Measurements from ENCODE around the gene LMO1.
A peak's percentile ranks its signal among the peaks of the same experiment; 100 is the strongest.

Gene LMO1

DNA sequence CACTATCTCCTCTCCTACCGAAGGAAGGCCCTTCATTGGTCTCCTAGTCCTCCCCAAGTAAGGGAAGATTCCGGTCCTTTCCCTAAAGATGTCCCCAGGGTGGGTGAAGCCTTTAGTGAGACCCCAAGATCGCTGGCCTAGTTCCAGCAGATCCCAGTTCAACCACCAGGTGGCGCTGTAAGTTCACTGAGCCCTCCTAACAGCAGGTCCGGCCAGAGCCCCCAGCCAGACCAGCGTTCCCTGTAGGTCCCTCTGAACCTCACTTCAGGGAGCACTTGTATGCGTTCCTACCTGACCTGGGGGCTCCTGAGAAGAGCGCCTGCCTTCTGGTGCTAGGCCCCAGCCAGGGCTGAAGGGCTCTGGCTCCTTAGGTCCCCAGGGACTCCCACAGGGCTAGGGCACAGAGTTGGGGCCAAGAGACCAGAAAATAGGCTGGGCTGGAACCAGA is 38.1 kb downstream of the LMO1 start:
- DNase-seq: peak in 4 of 5 donors; percentile 34 to 65 (median 43)

DNA sequence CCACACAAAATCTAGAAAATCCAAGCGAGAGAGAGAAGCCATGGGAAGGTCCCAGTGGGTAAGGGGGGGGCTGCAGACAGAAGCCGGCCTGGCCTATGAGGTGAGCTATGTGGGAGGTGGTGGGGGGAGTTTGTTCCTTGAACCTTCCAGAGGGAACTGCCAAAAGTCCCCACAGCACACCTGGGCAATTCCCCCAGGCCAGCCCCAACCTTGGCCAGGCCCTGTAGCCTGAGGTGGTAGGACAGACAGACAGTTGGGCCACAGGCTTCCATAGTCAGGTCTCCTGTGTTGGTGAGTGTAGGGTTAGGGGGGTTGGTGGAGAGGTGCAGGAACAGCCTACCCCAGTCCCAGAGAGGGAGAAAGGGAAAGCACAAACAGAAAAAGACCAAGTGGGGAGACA is 39.0 kb downstream of the LMO1 start:
- DNase-seq: no peak

DNA sequence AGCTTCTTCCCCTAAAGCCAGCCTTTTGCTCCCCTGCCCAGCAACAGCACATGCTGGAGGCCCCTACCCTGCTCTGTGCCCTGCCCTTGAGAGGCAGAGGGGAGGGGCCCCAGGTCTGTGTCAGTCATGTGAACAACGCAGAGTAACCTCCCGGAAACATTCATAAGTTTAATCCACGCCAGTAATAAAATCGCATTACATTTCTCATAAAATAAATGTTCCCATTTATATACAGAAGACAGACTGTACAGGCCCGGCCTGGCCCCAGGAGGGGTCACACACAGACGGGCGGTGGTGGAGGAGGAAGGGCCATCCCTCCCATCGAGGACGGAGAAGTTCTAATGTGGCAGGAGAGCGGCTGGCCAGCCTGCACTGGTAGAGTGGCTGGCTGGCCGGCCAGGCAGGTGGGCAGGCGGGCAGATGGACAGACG is 39.5 kb downstream of the LMO1 start:
- no peak for DNase-seq

DNA sequence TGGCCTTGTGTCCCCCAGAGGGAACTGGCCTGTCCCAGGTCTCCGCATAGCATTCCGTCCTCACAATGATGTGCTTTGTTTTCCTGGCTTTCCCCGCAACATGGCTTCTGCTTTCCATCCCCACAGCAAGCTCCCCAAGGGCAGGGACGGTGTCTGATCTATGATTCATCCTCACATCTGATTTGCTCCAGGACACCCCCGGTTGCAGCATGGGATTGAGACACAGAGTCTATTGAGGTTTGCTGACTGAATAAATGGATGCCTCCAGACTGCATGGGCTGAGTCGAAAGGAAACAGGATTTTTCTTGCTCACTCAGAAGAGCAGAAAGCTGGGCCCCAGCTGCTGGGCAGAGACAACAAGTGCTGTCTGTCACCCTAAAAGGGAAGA is 40.2 kb downstream of the LMO1 start:
- no peak for DNase-seq

DNA sequence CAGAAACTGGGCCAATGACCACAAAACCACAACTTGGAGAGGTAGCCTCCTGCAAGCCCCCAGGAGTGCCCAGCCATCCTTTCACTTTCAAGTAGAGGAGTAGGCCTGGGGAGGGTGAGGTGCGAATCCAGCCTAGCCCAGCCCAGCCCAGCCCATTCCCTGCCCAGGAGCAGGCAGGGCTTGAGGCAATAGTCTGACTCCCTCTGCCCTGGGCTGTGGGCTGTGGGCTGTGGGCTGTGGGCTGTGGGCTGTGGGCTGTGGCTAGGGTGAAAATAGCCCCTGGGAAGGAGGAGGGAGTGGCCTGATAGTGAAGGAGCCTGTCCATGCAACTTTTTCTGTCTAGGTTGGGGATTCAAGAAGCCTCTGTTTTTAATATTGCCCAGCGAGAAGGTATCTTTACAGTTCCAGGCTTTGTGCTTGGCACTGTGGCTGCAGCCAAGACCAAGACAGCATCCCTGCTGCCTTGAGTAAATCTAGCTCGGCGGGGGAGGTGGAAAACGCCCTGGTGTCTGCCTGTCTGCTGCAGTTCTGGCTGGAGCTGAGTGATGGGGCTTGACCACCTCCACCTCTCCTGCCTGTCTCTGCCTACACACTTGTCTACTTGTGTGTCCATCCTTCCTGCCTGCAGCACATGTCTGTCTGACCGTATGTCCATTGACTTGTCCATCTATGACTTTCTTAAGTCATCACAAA is 40.7 kb downstream of the LMO1 start:
- no peak for DNase-seq

DNA sequence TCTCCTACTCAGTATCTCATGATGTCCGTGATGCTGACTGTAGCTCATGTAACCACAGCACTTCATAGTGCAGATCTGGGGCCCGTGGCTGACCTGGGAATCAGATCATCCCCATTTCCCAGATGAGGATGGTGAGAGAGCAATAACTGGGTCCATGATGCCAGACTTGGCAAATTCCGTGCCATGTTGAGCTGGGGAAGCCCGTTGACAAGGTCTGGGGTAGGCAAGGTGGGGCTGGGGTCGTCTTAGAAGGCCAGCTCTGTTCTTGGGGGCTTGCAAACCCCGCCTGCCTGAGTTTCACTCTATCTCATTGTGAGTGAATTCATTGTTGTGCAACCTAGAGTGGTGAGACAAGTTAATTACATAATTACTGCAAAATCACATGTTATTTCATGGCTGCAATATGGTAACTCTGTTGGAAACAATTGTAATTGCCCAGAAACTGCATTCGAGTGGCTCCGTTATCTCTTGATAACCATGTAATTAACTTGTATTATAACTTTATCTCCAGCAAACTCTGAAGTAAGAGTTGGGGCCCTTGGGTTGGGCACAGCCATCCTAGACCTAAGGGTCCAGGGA is 41.7 kb downstream of the LMO1 start:
- no peak for DNase-seq

DNA sequence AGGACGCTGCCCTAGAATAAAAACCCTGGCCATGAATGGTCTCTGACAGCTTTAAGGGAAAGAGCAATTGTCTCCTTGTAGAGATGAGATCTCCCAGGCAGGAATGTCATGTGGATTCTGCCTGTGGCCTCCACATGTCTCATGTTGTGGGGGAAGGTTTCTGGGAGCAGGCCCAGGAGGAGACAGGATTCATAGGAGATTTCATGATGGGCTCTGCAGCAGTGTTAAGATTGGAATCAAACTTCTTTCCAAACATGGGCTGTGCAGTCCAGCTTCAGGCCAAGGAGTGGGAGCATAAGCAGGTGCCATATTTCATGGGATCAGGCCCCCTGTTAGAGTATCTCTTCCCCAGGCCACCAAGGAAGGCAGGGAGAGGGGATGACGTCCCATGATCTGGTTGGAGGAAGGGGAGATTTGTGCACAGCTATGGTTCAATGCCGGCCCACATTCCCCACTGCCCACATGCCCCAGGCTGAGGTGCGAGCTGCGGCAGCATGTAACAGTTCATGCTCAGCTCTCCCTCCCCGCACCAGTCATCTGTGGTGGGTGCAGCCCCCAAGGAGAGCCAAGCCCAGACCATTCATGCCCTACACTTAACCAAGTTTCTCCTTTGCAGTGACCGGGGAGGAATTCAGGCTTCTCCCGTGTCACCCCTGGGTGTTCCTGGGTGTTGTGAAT is 42.5 kb downstream of the LMO1 start:
- DNase-seq: no peak

DNA sequence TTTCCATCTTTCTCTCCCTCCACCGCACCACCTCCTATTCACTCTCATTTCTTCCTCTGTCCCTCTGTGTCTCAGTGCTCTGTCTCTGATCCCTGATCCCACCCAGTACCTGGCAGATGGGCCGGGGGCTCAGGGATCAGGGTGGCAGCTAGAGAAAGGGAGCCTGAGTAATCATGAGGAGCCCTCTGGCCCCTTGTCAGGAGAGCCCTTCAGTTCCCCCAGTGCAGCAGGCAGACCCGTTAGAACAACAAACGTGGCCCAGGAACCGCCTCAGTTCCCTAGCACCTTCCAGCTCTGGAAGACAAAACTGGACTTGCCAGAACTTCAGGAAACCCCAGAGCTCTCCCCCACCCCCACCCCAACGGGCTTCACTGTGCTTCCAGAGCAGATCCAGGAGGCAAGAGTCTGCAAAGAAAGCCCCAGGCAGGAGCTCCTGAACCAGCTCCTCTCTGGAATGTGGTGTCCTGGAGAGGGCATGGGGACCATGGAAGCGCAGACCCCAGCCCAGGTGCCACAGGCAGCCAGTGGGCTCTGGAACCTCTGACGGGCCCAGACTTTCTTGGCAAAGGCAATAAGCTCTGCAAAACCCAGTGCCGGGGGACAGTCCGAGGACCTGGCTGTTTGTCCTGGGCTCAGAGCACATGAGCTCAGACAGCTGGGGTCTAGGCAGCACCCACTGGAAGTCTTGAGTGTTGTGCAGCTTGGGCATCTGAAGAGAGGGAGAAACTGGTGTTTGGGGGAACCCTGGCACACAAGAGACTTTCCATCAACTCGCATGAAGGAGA is 43.2 kb downstream of the LMO1 start:
- no peak for DNase-seq

DNA sequence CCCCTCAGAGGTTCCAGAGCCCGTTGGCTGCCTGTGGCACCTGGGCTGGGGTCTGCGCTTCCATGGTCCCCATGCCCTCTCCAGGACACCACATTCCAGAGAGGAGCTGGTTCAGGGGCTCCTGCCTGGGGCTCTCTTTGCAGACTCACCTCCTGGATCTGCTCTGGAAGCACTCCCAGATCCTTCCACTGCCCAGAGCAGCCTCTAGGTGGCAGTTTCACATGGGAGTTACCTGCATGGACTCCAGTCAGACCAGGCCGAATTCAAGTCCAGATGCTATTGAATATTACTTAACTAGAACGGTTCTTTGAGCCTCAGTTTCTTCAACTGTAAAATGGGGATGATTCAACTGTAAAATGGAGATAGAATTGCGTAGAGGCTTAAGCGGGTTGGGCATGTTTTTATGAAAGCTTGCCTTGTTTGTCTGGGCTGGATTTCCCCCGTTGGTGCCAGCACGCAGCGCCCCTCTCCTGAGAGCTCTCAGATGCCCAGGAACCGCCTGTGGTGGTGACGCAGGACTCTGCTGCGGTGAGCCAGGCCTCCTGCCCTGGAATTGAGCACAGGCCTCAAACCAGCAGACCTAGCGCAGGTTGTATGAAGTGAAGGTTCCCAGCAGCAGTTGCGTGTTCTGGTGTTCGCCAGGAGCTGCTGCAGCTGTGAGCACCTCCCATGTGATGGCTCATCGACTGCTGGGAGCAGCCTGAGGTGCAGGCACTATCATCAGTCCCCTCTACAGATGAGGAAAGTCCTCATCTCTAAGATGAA is 44.2 kb downstream of the LMO1 start:
- DNase-seq: no peak

DNA sequence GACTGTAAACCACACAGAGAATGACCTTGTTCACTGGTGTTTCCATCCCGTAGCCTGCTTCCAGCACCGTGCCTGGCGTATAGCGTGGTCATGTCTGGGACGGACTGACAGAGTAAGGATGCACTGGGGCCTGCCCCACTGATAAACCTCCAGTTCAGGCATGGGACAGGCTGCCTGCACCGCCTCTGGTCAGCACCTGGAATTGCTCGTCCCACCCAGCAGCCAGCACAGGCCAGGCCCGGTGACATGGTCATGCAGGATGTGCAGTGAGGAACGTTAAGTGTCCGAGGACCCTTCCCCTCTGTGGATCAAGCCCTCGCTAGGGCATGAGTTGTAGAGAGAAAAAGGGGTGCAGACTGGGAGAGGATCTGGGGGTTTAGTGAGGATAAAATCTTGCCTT is 44.8 kb downstream of the LMO1 start:
- DNase-seq: no peak

DNA sequence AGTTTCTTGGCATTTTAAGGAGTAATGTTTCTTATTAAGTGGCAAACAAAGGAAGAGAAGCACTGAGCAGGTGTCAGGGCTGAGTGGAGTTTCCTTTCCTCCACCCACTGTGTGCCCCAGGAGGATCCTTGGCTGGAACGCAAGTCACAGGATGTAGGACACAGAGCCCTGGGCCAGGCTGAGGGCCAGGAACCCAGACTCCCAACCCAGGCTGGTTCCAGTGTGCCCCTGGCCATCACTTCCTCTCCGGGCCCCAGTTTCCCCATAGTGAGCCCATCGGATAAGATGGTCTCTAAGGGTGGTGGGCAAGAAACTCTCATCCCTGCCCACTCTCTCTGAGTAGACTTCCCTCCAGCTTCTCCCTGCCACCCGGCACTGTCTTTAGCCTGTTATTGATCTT is 45.3 kb downstream of the LMO1 start:
- DNase-seq: no peak

DNA sequence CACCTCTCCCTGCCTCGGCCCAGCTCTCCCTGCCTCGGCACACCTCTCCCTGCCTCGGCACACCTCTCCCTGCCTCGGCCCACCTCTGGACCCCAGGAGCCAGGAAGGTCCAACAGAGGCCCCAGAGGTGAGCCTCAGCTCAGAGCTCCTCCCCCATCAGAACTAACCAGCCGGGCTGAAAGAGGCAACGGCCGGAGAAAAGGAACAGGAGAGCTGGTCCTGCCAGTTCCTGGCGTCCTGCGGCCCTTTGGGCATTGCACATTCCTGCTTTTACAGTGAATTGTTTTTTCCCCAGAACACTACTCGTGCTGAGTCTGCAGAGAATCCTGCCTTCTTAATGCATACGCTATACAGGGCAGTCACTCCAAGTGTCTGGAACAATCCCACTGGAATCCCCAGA is 45.8 kb downstream of the LMO1 start:
- no peak for DNase-seq

DNA sequence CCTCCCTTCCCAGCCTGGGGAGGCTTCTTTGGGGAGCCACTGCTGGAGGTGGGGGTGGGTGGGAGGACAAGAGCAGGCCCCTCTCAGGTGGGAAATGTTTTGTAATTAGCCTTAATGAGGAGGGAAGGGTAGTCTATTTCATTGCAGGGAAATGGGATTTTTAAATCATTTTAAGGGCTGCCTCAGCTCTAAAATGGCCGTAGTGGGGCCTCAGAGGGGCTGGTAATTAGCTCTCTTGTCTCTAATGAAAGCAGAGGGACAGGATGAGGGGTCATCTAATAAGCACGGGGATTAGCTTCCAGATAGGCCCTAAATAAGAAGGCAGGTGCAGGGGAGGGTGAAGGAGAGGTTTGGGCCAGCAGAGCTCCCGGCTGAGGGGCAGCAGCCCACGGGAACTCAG is 46.5 kb downstream of the LMO1 start:
- DNase-seq: no peak

DNA sequence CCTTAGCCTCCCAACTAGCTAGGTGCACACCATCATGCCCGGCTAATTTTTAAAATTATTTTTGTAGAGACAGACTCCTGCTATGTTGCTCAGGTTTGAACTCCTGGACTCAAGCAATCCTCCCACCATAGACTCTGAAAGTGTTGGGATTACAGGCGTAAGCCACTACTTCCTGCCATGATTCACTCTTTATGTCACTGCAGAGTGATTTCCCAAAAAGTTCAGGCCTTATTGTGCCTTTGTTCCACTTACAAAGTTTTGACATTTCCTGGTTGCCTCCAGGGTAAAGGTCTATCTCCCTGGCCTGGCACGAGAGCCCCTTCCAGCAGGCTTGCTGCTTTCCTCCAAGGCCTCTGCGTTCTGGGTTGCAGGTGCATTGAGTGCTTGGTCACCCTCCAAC is 50.3 kb downstream of the LMO1 start:
- DNase-seq: no peak

DNA sequence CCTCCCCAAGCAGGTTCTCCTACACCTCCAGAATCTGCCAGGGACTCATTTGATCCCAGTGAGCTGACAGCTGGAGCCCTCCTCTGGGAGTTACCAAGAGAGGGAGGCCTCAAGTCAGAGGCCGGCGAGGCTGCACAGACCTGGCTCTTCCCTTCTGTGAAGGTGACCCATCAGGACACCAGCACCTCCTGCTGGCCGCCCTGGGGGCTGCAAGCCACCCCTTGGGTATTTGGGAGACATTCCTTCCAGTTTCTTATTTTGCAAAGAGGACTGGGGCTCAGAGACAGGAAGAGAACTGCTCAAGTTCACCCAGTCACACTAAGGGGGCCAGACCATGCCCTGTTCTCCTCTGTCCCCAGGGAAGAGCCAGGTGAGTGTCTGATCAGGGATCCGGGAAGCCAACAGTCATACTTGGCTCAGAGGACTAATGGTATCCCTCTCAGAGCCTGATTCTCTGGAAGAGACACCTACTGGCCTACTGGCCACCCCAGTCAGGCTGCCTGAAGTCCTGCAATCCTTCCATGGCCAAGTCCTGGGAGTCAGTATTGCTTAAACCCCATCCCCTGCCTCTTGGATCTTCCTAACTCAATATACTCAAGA is 54.4 kb downstream of the LMO1 start:
- no peak for DNase-seq

DNA sequence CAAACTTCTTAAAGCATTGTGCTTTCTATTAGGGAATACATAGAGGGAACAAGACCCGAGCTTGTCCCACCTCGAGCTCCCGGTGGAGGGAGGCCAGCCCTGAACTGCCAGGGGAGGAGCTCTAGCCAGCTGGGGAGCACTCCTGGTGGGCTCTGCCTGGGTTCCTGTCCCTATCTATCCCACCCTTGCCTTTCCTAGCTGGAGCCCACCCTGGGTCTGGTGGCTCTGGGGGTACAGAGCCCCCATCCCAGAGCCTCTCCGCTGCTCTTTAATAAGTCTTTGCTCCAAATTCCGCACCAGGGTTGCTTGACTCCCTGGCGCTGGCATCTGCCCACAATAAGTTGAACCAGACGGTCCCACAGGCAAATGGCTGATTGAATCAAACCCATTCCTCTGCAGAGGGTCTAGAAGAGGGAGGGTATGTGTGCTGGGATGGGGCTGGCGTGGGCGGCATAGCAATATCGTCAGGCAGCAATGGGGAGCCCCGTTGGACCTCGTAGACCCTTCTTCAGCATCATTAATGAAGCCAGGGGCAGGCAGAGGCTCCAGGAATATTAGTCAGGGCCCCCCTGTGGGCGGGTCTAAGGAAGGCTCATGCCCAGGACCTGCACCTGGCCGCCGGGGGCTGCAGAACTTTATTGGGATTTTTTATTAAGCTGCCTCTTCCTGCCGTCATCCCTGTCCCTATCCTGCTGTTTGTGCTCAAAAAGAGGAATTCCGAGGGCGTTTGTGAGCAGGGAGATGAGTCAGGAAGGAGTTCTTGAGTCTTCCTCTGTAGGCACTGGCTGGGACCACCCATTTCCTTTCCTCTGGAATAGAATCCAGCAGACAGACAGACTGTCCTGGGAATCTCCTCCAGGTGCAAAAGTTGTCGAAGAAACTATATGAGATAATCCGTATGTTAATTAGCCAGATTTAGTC is 56.3 kb downstream of the LMO1 start:
- DNase-seq: no peak

DNA sequence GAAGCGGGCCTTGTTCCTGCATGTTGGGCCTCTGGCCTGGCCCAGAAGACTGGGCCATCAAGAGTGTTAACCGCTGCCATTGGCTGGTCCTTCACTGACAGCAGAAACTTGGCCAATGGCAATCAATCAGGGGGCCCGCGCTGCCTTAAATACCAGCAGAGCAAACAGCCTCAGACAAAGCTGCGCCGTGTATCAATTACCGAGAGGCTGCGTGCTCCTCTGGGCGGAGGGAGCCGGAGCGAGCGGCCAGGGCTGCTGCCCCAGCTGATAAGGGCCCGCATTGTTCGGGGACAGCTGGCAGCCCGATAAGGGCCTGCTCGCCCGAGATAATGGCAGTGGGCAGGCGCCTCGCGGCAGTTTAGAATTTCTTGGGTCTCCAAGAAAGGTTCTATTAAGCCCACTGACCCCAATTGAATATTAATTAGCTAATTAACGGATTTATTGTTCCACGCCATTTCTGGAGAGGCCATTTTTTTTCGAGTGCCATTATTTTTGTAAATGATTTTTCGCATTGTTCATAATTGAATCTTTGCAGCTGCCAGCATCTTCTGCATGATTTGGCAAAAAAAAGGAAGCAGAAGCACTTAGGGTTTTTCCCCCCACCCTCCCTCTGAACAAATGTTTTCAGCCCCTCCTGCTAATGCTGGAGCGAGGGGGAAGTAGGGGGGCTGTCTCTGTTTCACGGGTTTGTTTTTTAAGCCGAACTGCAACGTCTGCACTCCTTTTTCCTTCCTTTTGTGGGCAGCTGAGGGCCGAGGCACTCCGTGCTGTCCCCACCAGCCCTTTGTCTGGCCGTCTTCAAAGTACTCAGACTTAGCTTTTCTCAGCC is 57.2 kb downstream of the LMO1 start:
- DNase-seq: no peak

DNA sequence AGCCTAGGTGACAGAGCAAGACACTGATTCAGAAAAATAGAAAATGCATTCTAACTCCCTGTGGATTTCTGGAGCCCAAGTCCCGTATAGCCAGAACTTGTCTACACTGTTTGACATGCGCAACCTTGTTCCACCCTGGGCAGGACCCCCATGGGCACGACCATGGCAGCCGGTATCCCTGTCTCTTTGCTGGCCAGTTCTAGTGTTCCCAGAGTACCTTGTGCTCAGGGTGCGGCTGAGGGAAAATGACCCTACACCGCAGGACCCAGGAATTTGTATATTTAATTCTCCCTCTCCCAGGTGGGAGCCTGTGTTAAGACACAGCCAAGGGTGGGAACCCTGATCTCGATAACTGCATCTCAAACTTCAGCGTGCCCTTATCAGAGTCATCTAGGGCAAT is 58.1 kb downstream of the LMO1 start:
- DNase-seq: no peak

DNA sequence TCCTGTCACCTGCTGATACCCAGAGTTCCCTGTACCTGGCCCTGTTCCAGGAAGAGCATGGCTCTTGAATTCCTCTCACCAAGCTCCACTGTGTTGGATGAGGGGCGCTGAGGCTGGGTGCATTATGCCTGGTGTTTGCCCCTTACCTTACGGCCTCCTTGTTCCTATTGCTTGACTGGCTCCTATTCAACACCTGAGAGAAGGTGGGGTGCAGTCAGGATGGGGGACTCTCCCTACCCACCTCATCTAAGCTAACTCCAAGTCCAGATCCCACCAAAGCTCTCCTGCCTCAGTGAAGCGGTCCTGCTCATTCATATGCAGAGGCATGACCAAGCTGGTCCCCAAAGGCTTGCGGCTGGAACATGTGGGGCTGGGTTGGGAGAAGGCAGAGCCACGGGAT is 59.1 kb downstream of the LMO1 start:
- DNase-seq: no peak

DNA sequence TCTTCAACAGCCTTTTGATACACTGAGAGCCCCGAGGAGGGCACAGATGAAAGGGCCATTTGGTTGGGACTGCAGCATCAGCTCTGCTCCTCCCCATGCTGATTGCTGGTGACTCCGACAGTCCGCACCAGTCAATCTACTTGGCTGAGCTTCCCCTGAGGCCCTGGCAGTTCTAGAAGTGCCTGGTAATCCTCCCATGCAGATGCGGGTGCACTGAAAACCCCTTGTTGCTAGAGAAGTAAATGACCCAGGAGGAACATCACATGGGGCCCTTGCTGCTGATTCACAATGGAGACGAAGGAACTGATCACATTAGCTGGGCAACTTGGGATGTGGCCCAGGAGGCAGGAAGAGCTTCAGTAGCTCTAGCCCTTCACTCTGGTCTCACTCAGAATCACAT is 59.7 kb downstream of the LMO1 start:
- DNase-seq: no peak

DNA sequence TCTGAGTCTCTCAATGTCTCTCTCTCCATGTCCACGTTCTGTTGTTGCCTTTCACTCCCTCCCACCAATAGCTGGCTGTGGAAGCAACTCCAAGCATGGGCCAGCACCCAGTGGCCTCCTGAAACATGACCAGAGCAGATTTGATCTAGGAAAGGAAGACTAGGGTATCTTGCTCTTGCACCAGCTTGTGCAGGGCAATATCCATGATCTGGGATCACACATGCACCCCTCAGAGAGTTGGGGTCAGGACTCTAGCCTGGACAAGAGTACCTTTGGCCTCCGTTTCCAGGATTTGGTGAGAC is 60.3 kb downstream of the LMO1 start:
- DNase-seq: no peak

Data from T-helper 1 cell (primary cell).